NCI-H128 (cell line): ENCODE measurements around the gene SLC28A3.
"Not testable (repeated sequence)": the region's sequence is repeated elsewhere in the genome, so short reads cannot be mapped to it uniquely, and the experiment has no call there.

Experiments
- DNase-seq: peaks from one replicate; lab custom pipeline; 2025; ENCODE audit not compliant: unreplicated experiment; lab: John Stamatoyannopoulos, UW

SLC28A3 gene

GRCh38 chr9:84340535-84340934 lies at the start of gene SLC28A3:
TSS of gene SLC28A3 (minus strand) at chr9:84340758. CDS start at chr9:84340633, 125 bp downstream.
- no peak for DNase-seq

DNA sequence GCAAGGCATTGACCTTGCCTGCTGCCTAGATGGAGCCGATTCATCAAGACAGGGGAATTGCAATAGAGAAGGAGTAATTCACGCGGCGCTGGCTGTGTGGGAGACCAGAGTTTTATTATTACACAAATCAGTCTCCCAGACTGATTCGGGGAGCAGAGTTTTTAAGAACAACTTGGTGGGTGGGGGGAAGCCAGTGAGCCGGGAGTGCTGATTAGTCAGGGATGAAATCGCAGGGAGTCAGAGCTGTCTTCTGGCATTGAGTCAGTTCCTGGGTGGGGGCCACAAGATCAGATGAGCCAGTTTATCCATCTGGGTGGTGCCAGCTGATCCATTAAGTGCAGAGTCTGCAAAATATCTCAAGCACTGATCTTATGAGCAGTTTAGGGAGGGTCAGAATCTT lies 49.7 kb upstream of the SLC28A3 start:
- DNase-seq = not testable (repeated sequence)

GRCh38 chr9:84387821-84388220 lies 47.3 kb upstream of the SLC28A3 start:
- DNase-seq = no peak

GRCh38 chr9:84386753-84387152 lies 46.2 kb upstream of the SLC28A3 start:
- no peak for DNase-seq

DNA sequence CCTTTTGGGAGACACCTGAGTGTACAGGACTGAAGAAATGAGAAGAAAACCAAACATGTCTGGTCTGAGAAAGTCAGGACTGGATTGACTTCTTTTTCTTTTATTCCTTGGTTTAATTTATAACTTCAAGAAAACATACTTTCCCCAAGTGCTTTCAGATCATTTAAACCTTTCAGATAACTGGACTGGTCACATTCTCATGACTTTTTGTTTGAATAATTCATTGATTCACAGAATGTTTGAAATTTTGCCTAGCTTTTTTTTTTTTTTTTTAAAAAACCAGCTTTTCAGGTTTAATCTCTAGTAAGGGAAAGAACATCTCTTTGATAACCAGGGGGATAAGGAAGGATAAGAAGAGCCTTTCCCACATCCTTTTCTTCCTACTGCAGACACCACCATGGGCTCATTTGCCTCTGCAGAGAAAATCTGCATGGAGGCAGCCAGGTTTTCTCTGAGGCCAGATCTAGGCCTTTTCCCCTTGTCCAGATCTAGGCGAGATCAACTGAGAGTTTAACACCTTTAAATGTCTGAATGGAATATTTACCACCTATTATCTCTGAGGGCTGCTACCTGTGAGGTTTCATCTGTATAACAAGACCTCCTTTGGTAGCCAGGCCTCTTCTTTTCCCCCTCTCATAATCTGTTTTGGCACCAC lies 45.0 kb upstream of the SLC28A3 start:
- DNase-seq = no peak

DNA sequence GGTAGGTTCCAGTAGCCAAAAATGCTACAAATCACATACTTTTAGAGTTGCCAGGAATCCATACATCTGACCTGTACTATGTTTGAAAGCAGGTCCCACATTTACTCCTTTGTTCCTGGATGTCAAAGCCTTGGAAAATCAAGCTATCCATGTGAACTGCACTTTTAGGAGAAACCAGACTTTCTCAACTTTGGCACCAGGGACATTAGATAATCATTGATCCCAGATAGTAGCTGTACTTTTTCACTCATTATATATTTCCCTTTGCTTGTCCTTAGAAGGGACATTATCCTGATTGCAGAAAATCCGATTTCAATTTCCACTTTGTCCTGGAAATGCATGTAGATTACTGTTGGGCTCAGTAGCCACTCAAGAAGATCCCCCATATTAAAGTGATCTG lies 44.1 kb upstream of the SLC28A3 start:
- DNase-seq = no peak

- DNase-seq = no peak
Observed at GRCh38 chr9:84383178-84383577, 42.6 kb upstream of the SLC28A3 start.

- no peak for DNase-seq
Observed at GRCh38 chr9:84382720-84383119, 42.2 kb upstream of the SLC28A3 start.

DNA sequence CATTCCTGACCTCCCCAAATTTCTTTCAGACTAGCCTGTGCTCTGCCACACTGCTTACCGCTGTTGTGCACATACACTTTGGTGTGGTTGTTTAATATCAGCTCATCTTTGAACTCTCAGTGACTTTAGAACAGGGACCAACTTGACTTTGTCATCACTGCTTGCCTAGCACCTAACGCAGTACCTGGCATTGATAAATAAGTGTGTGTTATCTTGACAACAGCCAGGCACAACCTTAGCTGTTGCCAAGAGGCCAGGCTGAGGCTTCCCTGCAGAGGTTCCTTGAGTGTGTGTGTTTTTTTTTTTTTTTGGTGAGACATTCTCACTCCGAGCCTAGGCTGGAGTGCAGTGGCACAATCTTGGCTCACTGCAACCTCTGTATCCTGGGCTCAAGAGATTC lies 41.0 kb upstream of the SLC28A3 start:
- no peak for DNase-seq

DNA sequence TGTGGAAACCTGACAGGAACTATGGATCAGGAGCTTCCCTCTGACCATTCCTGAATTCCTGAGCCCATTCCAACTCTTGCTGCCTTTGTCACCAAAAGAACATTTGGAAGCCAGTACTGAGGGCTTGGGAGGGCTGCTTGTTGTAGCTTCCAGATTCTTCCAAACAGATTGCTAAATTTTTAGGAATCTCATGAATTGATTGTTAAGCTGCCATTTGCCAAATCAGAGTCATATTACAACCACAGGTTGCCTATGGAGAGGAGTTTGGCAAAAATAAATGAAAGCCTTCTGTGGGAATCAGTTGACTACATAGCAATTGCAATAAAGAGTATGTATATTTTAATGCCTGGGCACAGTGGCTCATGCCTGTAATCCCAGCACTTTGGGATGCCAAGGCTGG lies 39.2 kb upstream of the SLC28A3 start:
- no peak for DNase-seq

- no peak for DNase-seq
Observed at GRCh38 chr9:84375954-84376353, 35.4 kb upstream of the SLC28A3 start.

GRCh38 chr9:84374516-84374915 lies 34.0 kb upstream of the SLC28A3 start:
- DNase-seq = no peak

GRCh38 chr9:84374013-84374412 lies 33.5 kb upstream of the SLC28A3 start:
- no peak for DNase-seq

DNA sequence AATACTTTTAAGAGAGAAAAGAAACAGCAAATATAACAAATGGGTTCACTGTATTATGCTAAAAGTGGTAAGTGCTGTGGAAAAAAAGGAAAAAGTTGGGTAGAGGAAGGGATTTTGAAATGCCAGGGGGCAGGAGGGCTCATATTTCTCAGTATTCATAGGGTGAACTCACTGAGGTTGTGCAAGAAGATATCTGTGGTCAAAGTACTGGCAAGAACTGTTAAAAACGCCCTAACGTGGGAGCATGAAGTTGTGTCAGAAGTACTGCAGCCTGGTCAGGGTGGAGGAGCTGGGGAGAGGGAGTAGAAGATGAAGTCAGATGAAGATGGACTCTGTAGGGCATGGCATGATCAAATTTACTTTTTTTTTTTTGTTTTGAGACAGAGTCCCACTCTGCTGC lies 31.2 kb upstream of the SLC28A3 start:
- DNase-seq = no peak

DNA sequence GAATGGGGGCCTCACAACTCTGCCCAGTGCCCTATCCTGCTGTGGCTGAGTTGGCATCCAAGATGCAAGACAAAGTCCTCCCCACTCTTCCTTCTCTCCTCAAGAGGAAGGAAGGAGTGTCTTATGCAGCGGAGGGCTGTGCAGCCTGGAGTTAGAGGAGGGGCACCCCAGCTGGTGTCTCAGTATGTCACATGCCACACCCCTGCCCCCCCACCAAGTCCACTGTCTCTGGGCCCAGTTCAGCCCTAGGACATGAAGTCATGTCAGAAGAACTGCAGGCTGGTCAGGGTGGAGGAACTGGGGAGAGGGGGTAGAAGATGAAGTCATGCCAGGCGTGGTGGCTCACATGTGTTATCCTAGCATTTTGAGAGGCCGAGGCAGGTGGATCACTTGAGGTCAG lies 28.0 kb upstream of the SLC28A3 start:
- no peak for DNase-seq

GRCh38 chr9:84367726-84368125 lies 27.2 kb upstream of the SLC28A3 start:
- not testable (repeated sequence) for DNase-seq

GRCh38 chr9:84366683-84367082 lies 26.1 kb upstream of the SLC28A3 start:
- DNase-seq = no peak

- not testable (repeated sequence) for DNase-seq
Observed at GRCh38 chr9:84364894-84365490, 24.4 kb upstream of the SLC28A3 start.

DNA sequence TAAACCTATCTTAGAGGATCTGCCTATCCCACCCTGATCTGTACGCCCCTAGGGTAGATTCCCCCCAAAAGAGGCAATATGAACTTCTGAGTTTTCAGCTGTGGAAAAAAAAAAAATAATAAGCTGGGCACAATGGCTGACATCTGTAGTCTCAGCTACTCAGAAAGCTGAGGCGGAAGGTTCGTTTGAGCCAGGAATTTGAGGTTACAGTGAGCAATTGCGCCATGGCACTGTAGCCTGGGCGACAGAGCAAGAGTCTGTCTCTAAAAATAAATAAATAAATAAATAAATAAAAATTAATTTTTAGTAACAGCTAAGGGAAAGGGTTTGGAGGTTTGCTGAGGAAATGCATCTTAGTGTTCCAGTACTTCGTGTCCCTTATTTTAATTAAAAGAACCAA lies 21.1 kb upstream of the SLC28A3 start:
- DNase-seq = no peak

DNA sequence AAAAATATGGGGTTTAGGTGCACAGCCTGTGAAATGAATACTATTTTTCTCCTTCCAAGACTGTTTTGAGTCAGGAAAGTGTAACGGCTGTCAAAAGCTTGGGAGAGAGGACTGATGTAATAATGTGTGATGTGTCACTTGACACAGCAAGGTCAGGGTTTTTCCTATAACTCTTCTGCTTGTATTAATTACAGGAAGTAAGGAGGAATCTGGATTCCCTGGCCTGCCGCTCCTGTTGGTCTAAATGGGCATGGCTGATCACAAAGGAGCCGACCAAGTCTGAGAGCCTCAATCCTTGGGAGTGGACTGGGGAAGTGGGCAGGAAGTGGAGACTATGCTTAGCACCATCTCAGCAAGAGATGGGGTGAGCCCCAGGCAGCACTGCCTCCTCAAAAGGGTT lies 16.7 kb upstream of the SLC28A3 start:
- no peak for DNase-seq

- no peak for DNase-seq
Observed at GRCh38 chr9:84354035-84354434, 13.5 kb upstream of the SLC28A3 start.

DNA sequence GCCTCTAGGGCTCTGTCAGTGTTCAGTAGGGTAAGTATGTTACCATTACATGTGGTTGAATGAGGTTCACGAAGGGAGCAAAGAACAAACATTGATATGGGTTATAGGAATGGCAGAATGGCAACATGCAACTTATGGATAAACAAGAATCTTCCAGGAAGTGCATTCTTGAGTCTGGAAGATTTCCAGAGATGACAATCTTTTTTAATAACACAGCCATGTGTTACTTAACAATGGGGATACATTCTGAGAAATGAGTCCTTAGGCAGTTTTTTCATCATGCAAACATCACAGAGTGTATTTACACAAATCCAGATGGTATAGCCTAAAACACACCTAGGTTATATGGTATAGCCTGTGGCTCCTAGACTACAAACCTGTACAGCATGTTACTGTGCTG lies 9.1 kb upstream of the SLC28A3 start:
- no peak for DNase-seq

GRCh38 chr9:84343111-84343521 lies 2.6 kb upstream of the SLC28A3 start:
- no peak for DNase-seq
